Lung microvascular endothelial cell (primary cell): ENCODE measurements around the gene GNPAT. TPM values are rescaled to one million over a fixed set of nuclear protein-coding genes. Genes with fewer than 3 reads are reported as not detected.

Experiments
- DNase-seq, 2 donors: peaks; one replicate each; pipeline versions ENCODE4 v3.0.0 to v3.0.0-alpha.2; 2010; ENCODE audit warnings: low read depth in 2 of 2
- total RNA-seq: library from RNA; depleted of rRNA; stranded (reverse); fragments of >200 nt; gene quantifications from 2 replicates; pipeline ENCODE4 v1.2.1, GENCODE V29; 2014

The GNPAT gene
- total RNA-seq, 1 donor from 2014 or later: 37.7 TPM

DNA sequence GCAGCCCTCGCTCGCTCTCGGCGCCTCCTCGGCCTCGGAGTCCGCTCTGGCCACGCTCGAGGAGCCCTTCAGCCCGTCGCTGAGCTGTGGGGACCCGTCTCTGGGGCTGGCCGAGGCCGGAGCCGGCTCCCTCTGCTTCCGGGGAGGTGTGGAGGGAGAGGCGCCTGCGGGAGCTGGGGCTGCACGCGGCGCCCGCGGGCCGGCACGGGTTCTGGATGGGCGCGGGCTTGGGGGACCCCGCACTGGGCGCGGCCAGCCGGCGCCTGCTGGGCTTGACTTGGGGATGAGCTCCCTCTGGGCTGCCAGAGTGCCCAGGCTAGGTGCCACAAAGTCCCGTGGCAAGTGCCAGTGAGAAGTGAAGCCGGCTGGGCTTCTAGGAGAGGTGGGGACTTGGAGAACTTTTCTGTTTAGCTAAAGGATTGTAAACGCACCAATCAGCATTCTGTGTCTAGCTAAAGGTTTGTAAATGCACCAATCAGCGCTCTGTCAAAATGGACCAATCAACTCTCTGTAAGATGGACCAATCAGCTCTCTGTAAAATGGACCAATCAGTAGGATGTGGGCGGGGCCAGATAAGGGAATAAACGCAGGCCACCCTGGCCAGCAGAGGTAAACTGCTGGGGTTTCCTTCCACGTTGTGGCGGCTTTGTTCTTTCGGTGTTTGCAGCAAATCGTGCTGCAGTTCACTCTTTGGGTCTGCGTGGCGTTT lies 76.4 kb downstream of the GNPAT start:
- DNase-seq: no peak

DNA sequence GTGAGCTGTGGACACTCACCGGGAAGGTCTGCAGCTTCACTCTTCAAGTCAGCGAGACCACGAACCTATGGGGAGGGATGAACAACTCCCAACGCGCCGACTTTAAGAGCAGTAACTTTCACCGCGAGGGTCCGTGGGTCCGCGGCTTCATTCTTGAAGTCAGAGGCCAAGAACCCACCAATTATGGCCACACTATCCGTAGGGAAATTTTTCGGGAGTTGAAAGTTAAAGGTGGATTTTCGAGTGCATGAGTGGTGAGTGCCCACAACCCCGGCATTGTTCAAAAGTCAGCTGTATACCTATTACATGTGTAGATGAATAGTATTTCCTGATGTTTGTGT lies 77.0 kb downstream of the GNPAT start:
- DNase-seq: no peak

DNA sequence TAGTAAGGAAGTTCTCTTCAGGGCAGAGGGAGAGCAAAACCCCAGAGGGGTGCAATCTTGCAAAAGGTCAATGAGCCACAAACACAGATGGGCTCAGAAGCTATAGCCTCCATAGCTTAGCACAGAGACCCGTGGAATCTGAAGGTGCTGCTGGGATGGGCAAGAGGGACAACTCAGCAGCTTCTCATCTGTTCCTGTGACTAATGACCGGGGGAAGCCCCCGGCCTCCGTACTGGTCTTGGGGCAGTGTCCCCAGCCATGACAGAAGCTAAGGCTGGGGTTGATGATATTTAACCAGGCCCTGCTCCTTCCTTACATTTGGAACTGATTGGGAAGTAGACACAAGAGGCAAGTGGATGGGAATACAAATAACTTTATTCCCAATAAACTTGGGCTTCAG lies 77.6 kb downstream of the GNPAT start:
- DNase-seq: no peak

DNA sequence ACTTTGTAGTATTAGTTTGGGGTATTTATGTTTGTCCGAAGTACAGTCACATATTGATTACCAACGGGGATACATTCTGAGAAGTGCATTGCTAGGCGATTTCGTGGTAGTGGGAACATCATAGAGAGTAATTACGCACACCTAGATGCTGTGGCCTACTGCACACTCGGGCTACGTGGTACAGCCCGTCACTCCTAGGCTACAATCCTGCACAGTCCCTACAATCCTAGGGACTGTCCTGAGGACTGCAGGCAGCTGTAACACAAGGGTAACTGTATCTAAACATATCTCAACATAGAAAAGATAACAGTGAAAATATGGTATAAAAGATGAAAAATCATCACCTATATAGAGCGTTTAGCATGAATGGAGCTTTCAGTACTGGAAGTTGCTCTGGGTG lies 78.1 kb downstream of the GNPAT start:
- DNase-seq: no peak

DNA sequence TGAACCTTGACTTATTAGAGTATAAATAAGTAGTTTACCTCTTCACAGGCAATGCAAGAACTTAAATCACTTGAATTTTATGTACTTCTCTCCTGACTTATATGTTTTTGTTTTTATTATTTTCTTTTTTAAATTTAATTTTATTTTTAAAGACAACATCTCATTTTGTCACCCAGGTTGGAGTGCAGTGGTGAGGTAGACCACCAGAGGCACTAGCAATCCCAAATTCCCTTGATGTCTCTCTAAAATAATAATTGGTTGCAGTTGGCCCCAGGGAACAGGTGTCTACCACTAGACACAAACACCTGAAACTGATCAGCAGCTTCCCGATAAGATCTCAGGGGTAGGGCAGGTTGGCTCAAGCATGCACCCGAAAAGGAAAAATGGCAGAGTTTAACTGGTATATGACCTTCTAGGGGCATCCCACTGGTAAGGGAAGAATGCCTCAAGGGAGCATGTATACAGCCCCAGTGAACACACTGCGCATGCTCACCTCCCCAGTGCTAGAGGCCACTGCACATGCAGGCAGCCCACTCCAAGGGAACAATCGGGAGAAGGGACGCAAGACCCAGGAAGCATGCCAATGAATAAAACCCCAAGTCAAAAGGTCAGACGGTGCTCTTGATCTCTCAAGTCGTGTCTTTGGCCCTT lies 82.0 kb downstream of the GNPAT start:
- no peak for DNase-seq

DNA sequence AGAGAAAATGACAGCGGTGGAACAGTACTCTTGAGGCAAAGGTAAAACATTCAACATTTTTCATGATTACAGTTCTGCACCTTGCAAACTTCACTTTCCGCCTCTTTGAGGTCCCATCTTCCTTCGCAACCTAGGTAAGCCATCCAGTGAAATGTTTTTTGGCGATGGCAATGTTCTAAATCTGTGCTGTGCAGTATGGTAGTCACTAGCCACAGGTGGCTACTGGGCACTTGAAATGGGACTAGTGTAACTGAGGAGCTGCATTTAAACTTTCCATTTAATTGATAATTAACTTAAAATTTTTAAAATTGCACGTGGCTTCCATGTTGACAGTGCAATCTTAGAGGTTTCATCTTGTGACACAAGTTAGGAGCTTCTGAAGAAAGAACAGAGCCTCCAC lies 83.6 kb downstream of the GNPAT start:
- DNase-seq: no peak

DNA sequence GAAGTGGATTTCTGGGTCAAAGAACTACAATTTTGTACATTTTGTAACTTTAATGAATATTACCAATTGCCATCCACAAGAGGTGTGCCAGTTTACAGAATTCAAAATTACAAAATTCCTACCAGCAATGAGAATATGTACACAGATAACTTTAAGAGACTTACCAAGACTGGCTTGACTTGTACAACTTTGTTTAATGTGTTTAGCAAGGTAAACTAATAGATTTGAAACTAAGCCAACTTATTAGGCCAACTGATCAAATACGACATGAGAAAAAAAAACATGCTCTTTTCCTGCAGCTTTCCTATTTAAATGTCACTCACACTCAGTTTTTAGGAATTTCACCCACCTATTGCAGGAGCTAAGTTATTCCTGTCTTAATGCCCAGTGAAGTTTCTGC lies 85.2 kb downstream of the GNPAT start:
- no peak for DNase-seq

Other genes starting within 250 kb of the GNPAT start
- gene FAM89A, start 201.0 kb upstream of the GNPAT start, total RNA-seq: 23.5 and 56.7 TPM in 2 replicates
- gene TRIM67, start 79.2 kb upstream of the GNPAT start, total RNA-seq: not detected in 2 replicates
- 13.1 and 24.6 TPM in 2 replicates for gene EXOC8, start 96.6 kb downstream of the GNPAT start, total RNA-seq
- gene SPRTN, start 97.1 kb downstream of the GNPAT start, total RNA-seq: 10.0 and 14.9 TPM in 2 replicates
- 48.8 and 71.6 TPM in 2 replicates for gene EGLN1, start 181.1 kb downstream of the GNPAT start, total RNA-seq